Neural cell (in vitro differentiated cells): Measurements from ENCODE around the gene EPHA5.

Experiments used
- EZH2 ChIP-seq: fragments of 200-600, 300-800 bp; shearing (Covaris generic), sonication (generic); IDR thresholded peaks from 2 replicates; pipeline ENCODE4 v1.6.1; 2014; ENCODE audit warnings: antibody characterized with exemption, low read length, borderline replicate concordance, mild to moderate bottlenecking; ENCODE audit not compliant: insufficient read depth, poor library complexity, severe bottlenecking
- RAD21 ChIP-seq: fragments of 450-650 bp; conservative IDR thresholded peaks from 2 replicates; pipeline ENCODE4 v1.6.1; 2014; ENCODE audit warnings: antibody characterized with exemption, mild to moderate bottlenecking, moderate library complexity
- TF ChIP-seq, protein P1 (sequence below): IDR thresholded peaks from 2 replicates; pipeline ENCODE4 v1.6.1; 2012; ENCODE audit warnings: borderline replicate concordance
- TF ChIP-seq, protein P2 (sequence below): fragments of 450-650 bp; IDR thresholded peaks from 2 replicates; pipeline ENCODE4 v1.5.1; 2014; ENCODE audit warnings: antibody characterized with exemption, mild to moderate bottlenecking, moderate library complexity; ENCODE audit not compliant: poor library complexity, severe bottlenecking

DNA sequence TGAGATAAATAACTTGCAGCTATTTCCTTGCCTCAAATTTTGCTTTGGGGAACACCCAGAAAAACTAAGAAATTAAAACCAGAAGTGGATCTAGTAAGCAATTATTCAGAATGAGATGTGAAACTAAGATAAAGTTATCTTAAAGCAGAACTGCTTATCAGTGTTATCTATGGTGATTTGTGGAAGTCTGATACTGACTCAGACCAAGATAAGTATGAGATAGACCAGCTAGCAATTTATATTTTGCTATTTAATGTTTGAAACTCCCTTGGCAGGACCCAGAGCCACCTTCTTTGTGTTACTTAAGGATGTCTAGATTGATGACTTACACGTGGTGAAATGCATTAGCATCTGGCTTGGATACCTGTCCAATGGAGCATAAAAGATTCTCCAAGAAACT is 368.1 kb downstream of the EPHA5 start:
- TF ChIP-seq, protein P1, sequence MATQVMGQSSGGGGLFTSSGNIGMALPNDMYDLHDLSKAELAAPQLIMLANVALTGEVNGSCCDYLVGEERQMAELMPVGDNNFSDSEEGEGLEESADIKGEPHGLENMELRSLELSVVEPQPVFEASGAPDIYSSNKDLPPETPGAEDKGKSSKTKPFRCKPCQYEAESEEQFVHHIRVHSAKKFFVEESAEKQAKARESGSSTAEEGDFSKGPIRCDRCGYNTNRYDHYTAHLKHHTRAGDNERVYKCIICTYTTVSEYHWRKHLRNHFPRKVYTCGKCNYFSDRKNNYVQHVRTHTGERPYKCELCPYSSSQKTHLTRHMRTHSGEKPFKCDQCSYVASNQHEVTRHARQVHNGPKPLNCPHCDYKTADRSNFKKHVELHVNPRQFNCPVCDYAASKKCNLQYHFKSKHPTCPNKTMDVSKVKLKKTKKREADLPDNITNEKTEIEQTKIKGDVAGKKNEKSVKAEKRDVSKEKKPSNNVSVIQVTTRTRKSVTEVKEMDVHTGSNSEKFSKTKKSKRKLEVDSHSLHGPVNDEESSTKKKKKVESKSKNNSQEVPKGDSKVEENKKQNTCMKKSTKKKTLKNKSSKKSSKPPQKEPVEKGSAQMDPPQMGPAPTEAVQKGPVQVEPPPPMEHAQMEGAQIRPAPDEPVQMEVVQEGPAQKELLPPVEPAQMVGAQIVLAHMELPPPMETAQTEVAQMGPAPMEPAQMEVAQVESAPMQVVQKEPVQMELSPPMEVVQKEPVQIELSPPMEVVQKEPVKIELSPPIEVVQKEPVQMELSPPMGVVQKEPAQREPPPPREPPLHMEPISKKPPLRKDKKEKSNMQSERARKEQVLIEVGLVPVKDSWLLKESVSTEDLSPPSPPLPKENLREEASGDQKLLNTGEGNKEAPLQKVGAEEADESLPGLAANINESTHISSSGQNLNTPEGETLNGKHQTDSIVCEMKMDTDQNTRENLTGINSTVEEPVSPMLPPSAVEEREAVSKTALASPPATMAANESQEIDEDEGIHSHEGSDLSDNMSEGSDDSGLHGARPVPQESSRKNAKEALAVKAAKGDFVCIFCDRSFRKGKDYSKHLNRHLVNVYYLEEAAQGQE: no peak
- TF ChIP-seq RAD21 (no peak), EZH2 (no peak)
- TF ChIP-seq, protein P2, sequence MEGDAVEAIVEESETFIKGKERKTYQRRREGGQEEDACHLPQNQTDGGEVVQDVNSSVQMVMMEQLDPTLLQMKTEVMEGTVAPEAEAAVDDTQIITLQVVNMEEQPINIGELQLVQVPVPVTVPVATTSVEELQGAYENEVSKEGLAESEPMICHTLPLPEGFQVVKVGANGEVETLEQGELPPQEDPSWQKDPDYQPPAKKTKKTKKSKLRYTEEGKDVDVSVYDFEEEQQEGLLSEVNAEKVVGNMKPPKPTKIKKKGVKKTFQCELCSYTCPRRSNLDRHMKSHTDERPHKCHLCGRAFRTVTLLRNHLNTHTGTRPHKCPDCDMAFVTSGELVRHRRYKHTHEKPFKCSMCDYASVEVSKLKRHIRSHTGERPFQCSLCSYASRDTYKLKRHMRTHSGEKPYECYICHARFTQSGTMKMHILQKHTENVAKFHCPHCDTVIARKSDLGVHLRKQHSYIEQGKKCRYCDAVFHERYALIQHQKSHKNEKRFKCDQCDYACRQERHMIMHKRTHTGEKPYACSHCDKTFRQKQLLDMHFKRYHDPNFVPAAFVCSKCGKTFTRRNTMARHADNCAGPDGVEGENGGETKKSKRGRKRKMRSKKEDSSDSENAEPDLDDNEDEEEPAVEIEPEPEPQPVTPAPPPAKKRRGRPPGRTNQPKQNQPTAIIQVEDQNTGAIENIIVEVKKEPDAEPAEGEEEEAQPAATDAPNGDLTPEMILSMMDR: no peak
